ENCODE data around the gene LRRC45. TPM values are rescaled to one million over a fixed set of nuclear protein-coding genes. Genes with fewer than 3 reads are reported as not detected.

Gene LRRC45
- total RNA-seq, 1 experiment from 2014 or later = 40.1 TPM

DNA sequence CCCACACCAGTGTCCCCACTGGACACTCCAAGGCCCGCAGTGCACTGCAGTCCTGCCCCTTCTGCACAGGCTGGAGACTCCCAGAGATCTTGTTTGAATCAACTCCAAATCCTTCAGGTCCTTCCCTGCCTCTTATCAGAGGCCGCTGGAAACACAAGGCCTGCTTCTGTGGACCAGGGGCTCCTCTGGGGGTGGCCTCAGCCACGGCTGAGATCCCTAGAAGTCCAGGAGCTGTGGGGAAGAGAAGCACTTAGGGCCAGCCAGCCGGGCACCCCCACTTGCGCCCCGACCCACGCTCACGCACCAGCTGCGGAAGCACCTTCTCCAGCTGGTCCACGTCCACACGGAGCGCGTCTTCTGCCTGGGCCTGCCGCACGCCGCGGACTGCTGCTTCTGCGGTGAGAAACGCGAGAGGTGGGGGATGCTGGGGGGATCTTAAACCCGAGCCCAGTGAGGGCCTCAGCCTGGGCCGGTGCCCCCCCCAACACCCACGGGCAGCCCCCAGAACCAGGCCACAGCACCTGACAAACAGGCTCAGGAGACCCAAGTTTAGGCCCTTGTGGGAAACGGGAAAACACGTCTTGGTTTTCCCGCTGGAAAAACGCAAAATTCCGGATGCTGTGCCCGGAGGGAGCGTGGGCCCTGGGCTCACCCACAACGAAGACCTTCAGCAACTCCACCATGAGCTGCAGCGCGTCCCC is 4.0 kb upstream of the LRRC45 start:
- H3K4me1 ChIP-seq (ENCODE audit: control insufficient read depth in 1 of 2, insufficient read depth in 2 of 2, low read length in 2 of 2) = peaks cover 24 to 42% of the 10 kb centered on the region in 2 experiments
- no peak overlapping the region for H3K9ac ChIP-seq (ENCODE audit: low read length)
- H3K27ac ChIP-seq (ENCODE audit: low read depth, low read length) = peak overlapping the region; percentile 36; the same call in 1 of the 2 replicates
- no peaks in the 10 kb centered on the region for H3K9me2 ChIP-seq (ENCODE audit: insufficient read depth)
- POLR2A ChIA-PET = interaction anchor here (1.0 to 1.5 kb wide), 2 partner anchors 12 to 16 kb away, joined by 3 to 4 read pairs; partner anchors contain the start of gene RAC3
- TSS peak; percentile 13 for BruUV-seq (replicated peaks)
- peaks cover 43% of the 10 kb centered on the region for H3K79me2 ChIP-seq (ENCODE audit: insufficient read depth, low read length)
- peaks cover 0 to 10% of the 10 kb centered on the region in 2 experiments; a peak in 1 of 4 replicates for H3K36me3 ChIP-seq (ENCODE audit: control insufficient read depth in 1 of 2, insufficient read depth in 2 of 2, low read length in 2 of 2)
- CTCF ChIA-PET = interaction anchor here (0.7 to 5.3 kb wide), 14 partner anchors 8 to 169 kb away, joined by 3 to 151 read pairs (median 6); partner anchors contain the start of genes ARHGDIA, DCXR, MAFG and NOTUM
- TF ChIP-seq SP1 (IDR thresholded peaks at IDR 0.05; ENCODE audit: low read depth) = no peak
- TF ChIP-seq, protein P1, sequence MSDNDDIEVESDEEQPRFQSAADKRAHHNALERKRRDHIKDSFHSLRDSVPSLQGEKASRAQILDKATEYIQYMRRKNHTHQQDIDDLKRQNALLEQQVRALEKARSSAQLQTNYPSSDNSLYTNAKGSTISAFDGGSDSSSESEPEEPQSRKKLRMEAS (IDR thresholded peaks at IDR 0.05) = no peak
- TF ChIP-seq EZH2 (IDR thresholded peaks at IDR 0.05) = no peak
- TF ChIP-seq ELF1 (IDR thresholded peaks at IDR 0.05; ENCODE audit: borderline replicate concordance, low read depth) = no peak
- no peak for TF ChIP-seq JUND (IDR thresholded peaks at IDR 0.05)
- TF ChIP-seq, protein P2, sequence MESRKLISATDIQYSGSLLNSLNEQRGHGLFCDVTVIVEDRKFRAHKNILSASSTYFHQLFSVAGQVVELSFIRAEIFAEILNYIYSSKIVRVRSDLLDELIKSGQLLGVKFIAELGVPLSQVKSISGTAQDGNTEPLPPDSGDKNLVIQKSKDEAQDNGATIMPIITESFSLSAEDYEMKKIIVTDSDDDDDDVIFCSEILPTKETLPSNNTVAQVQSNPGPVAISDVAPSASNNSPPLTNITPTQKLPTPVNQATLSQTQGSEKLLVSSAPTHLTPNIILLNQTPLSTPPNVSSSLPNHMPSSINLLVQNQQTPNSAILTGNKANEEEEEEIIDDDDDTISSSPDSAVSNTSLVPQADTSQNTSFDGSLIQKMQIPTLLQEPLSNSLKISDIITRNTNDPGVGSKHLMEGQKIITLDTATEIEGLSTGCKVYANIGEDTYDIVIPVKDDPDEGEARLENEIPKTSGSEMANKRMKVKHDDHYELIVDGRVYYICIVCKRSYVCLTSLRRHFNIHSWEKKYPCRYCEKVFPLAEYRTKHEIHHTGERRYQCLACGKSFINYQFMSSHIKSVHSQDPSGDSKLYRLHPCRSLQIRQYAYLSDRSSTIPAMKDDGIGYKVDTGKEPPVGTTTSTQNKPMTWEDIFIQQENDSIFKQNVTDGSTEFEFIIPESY (IDR thresholded peaks at IDR 0.05; ENCODE audit: extremely low read depth, insufficient replicate concordance, low read length) = no peak
- TF ChIP-seq, protein P3, sequence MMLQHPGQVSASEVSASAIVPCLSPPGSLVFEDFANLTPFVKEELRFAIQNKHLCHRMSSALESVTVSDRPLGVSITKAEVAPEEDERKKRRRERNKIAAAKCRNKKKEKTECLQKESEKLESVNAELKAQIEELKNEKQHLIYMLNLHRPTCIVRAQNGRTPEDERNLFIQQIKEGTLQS (IDR thresholded peaks at IDR 0.05) = no peak
- no peak for TF ChIP-seq ZFX (IDR thresholded peaks at IDR 0.05)
- no peak for TF ChIP-seq ZNF274 (IDR thresholded peaks at IDR 0.05; ENCODE audit: low read depth, low read length)
- TF ChIP-seq, protein P4, sequence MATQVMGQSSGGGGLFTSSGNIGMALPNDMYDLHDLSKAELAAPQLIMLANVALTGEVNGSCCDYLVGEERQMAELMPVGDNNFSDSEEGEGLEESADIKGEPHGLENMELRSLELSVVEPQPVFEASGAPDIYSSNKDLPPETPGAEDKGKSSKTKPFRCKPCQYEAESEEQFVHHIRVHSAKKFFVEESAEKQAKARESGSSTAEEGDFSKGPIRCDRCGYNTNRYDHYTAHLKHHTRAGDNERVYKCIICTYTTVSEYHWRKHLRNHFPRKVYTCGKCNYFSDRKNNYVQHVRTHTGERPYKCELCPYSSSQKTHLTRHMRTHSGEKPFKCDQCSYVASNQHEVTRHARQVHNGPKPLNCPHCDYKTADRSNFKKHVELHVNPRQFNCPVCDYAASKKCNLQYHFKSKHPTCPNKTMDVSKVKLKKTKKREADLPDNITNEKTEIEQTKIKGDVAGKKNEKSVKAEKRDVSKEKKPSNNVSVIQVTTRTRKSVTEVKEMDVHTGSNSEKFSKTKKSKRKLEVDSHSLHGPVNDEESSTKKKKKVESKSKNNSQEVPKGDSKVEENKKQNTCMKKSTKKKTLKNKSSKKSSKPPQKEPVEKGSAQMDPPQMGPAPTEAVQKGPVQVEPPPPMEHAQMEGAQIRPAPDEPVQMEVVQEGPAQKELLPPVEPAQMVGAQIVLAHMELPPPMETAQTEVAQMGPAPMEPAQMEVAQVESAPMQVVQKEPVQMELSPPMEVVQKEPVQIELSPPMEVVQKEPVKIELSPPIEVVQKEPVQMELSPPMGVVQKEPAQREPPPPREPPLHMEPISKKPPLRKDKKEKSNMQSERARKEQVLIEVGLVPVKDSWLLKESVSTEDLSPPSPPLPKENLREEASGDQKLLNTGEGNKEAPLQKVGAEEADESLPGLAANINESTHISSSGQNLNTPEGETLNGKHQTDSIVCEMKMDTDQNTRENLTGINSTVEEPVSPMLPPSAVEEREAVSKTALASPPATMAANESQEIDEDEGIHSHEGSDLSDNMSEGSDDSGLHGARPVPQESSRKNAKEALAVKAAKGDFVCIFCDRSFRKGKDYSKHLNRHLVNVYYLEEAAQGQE (IDR thresholded peaks at IDR 0.05; ENCODE audit: low read depth) = no peak
- peaks cover 4% of the 10 kb centered on the region; the same call in 1 of the 2 replicates for H4K20me1 ChIP-seq (ENCODE audit: insufficient read depth)
- no peaks in the 10 kb centered on the region for H3K9me3 ChIP-seq (ENCODE audit: control insufficient read depth in 1 of 2, insufficient read depth in 1 of 2, low read depth in 1 of 2, low read length in 2 of 2)
- no peak overlapping the region for H3K4me2 ChIP-seq (ENCODE audit: low read length)
- no peak overlapping the region for H2AFZ ChIP-seq (ENCODE audit: low read depth, low read length, poor library complexity, severe bottlenecking)
- DNase-seq (ENCODE audit: low read depth, low spot score) = no peak
- intact Hi-C loops (cut with micrococcal nuclease) = no loop called here
- RAD21 ChIA-PET (ENCODE audit: low non-redundant PET in 1 of 2, low total read pairs in 2 of 2, uncharacterized antibody in 2 of 2, unreplicated experiment in 2 of 2) = interaction anchor here (4.8 to 5.3 kb wide), 2 partner anchors 59 kb away, joined by 40 to 50 read pairs; partner anchors contain the start of gene NOTUM (in 2 of the 2)
- no peak overlapping the region for H3K4me3 ChIP-seq (replicated peaks in 1 of 2; ENCODE audit: low read depth in 1 of 2, low read length in 2 of 2)
- ATAC-seq = no peak
- no peaks in the 10 kb centered on the region for H3K27me3 ChIP-seq (ENCODE audit: insufficient read depth, low read length)
